Lower leg skin (tissue), 4 donors: ENCODE results near the gene MYORG. TPM values are rescaled to one million over a fixed set of nuclear protein-coding genes. Genes with fewer than 3 reads are reported as not detected.

Experiments used
- DNase-seq, 2 donors: peaks; one replicate each; pipeline ENCODE4 v3.0.0-alpha.2; 2019; ENCODE audit warnings: low spot score in 2 of 2
- H3K4me3 ChIP-seq: fragments of 200-600 bp; sonication (generic); 2 replicates; pipeline ENCODE4 v1.5.1; 2017; ENCODE audit warnings: mild to moderate bottlenecking, low read depth; ENCODE audit not compliant: poor library complexity, severe bottlenecking
- POLR2A ChIP-seq, 2 donors: fragments of 450-650 bp; IDR thresholded peaks; one replicate each; pipeline ENCODE4 v1.6.1; 2016 to 2017; ENCODE audit warnings: antibody characterized with exemption in 2 of 2, mild to moderate bottlenecking in 1 of 2, moderate library complexity in 1 of 2
- WGBS, 2 donors: methylation state at CpG; one replicate each; pipeline ENCODE4 v1.1.5; 2018; 5-methylcytosine and 5-hydroxymethylcytosine counted together
- intact Hi-C: fragments of 100-400 bp; cut with DNase I; formaldehyde crosslinking; loops from one replicate; pipeline ENCODE4 v1.15.0; 2023; ENCODE audit warnings: low total_unique reads
- total RNA-seq, 4 donors: library from RNA; depleted of rRNA; stranded (reverse); fragments of >200 nt; gene quantifications; one replicate each; pipeline ENCODE4 v1.1.0, GENCODE V29; 2016
- TF ChIP-seq, protein P1 (sequence below), 3 donors: fragments of 450-650 bp; IDR thresholded peaks; one replicate each; pipeline ENCODE4 v1.5.1; 2016; ENCODE audit warnings: antibody characterized with exemption in 3 of 3, mild to moderate bottlenecking in 3 of 3, moderate library complexity in 2 of 3

Gene MYORG
- total RNA-seq, 4 donors from 2014 or later: 4.3 to 13.6 (median 6.1) TPM

DNA sequence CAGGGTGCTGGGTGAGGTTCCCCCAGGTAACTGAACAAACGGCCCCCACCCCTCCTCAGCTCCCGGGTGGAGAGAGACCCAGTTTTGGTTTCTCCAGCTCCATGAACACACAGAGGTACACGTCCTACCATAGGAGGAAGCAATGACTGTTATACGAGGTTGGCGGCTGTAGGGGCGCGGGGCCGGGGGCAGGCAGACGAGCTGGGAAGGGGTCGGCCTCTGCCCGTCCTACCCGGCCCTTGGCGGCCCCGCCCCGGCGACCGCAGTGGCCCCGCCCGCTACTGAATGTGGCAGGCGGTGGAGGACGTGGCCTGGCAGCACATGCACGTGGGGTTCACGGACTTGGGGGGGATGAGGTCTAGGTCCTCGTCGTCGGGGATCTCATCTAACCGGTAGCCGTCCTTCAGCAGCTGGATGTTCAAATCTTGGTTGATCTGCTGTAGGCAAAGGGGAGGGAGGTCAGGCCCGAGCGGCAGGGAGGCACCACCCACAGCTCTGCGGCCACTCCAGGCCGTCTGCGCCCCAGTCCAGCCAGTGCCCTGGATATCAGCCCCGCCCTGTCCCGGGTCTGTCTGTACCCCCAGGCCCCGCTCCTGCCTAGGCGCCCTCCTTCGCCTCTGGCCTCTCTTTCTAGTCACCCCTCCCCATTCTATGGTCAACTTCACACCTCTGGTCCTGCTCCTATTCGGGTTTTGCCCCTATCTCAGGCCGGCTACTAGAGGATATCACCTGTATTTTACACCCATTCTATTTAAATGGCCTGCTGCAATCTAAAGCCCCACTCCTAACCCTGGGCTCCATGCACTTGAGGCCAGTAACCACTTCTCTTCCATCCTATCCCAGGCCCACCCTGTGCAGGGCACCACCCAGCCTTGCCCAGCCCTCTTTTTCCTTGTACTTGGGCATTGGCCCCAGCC lies 24.2 kb upstream of the MYORG start:
- no peak overlapping the region for H3K4me3 ChIP-seq
- intact Hi-C loops: no loop called here
- WGBS, 2 donors: 84 to 86% methylated on average over 40 of the region's 40 CpGs
- no peak for TF ChIP-seq POLR2A (IDR thresholded peaks at IDR 0.05)
- TF ChIP-seq, protein P1, sequence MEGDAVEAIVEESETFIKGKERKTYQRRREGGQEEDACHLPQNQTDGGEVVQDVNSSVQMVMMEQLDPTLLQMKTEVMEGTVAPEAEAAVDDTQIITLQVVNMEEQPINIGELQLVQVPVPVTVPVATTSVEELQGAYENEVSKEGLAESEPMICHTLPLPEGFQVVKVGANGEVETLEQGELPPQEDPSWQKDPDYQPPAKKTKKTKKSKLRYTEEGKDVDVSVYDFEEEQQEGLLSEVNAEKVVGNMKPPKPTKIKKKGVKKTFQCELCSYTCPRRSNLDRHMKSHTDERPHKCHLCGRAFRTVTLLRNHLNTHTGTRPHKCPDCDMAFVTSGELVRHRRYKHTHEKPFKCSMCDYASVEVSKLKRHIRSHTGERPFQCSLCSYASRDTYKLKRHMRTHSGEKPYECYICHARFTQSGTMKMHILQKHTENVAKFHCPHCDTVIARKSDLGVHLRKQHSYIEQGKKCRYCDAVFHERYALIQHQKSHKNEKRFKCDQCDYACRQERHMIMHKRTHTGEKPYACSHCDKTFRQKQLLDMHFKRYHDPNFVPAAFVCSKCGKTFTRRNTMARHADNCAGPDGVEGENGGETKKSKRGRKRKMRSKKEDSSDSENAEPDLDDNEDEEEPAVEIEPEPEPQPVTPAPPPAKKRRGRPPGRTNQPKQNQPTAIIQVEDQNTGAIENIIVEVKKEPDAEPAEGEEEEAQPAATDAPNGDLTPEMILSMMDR (IDR thresholded peaks at IDR 0.05): no peak
- DNase-seq: no peak

GRCh38 chr9:34400275-34400674 lies 23.6 kb upstream of the MYORG start:
- intact Hi-C loops: no loop called here
- WGBS, 2 donors: 72 to 80% methylated on average over 12 of the region's 12 CpGs
- H3K4me3 ChIP-seq: no peak overlapping the region
- TF ChIP-seq, protein P1 (IDR thresholded peaks at IDR 0.05): no peak
- TF ChIP-seq POLR2A (IDR thresholded peaks at IDR 0.05): no peak
- DNase-seq: no peak

DNA sequence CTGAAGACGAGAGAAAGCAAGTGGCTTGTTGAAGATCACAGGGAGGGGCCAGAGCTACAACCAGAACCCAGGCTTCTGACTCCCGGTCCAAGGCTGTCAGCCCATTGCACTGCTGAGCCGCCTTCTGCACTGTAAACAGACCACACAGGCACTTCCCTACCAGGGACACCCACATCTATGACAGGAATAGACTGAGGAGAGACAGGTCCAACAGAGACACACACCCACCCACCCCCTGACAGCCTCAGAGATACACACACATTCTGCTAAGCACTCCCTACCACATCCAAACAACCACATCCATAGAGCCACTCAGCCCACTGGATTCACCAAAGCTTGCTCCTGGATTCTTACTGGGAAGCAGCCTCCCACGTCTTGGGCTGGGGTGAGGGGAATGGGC lies 23.0 kb upstream of the MYORG start:
- TF ChIP-seq, protein P1 (IDR thresholded peaks at IDR 0.05): no peak
- no peak for TF ChIP-seq POLR2A (IDR thresholded peaks at IDR 0.05)
- WGBS, 2 donors: 85 to 96% methylated on average over 3 to 4 of the region's 4 CpGs
- DNase-seq: no peak
- intact Hi-C loops: no loop called here
- H3K4me3 ChIP-seq: no peak overlapping the region

DNA sequence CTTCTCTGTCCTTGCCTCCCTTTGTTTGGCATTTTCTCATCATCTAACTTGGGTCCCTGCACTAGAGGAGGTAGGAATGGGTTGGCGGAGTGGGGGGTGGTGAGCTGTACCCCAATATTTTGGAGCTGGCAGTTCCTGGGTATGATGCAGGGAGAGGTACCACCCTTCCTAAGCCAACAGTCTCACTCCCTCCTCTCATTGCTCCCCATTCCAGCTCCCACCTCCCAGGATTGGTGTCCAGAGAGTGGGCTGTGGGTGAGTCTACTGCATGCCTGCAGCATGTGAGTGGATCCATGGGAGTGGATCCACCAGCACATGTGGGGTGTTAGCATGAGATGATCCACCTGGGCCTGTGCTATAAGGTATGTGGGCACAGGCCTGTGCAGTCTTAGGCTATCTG lies 22.2 kb upstream of the MYORG start:
- WGBS, 2 donors: 95 to 100% methylated on average over 1 of the region's 1 CpG

DNA sequence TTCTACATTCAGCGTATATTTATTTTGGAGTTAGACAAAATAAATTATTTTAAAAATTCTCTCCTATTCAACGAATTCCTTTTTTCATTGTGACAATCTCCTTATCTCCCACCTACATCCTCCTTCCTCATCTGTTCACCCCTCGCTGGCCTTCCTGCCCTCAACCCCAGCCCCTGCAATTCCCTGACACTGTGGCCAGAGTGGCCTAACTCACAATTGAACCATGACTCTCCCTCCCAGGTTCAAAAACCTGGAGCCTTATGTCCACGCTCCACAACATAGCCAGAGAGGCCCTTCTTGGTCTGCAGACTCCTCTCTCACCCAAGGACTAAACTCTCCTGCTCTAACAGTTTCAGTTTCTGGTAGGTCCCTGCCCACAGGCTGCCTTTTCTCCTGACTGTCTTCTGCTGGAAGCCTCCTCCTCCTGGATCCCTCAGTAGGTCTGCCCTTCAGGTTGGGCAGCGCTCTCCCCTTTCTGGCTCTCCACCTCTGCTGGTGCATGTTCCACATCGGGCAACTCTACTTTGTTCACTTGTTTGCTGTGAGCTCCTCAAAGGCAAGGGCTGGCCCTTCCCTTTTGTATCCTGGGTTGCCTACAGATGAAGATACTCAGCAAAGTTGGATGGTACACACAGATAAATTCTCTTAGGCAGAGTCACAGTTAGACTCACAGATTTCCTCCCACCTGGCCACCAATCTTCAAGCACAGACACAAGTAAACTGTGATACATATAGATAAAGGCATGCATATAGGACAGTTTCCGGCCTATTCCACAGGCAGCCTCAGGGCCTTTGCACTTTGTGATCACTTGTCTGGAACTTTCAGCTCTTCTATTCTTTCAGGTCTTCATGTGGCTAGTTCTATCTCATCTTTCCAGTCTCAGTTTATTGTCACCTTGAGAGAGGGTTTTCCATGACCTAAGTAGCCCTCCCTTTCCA lies 19.8 kb upstream of the MYORG start:
- no peak for TF ChIP-seq POLR2A (IDR thresholded peaks at IDR 0.05)
- TF ChIP-seq, protein P1 (IDR thresholded peaks at IDR 0.05): no peak
- no peak overlapping the region for H3K4me3 ChIP-seq
- no peak for DNase-seq
- WGBS, 2 donors: 78 to 81% methylated on average over 7 of the region's 7 CpGs
- intact Hi-C loops: no loop called here

More for the DNA sequence above, 22.2 kb upstream of the MYORG start:
- DNase-seq: no peak
- H3K4me3 ChIP-seq: no peak overlapping the region
- intact Hi-C loops: no loop called here
- no peak for TF ChIP-seq POLR2A (IDR thresholded peaks at IDR 0.05)
- TF ChIP-seq, protein P1 (IDR thresholded peaks at IDR 0.05): no peak
